ENCODE data around the gene DTNBP1. TPM values are rescaled to one million over a fixed set of nuclear protein-coding genes. Genes with fewer than 3 reads are reported as not detected.
A peak's percentile ranks its signal among the peaks of the same experiment; 100 is the strongest.

Gene DTNBP1
- total and polyA plus RNA-seq, 2 of the 13 experiments (the other 11 are each of a cell fraction or from before 2014, with no cell fraction given) = 6.6 to 19.1 TPM

GRCh38 chr6:15662326-15663129 lies at the start of gene DTNBP1 (continued):
- TF ChIP-seq ZNF142 (CRISPR knock-in tag; IDR thresholded peaks at IDR 0.05) (peak; percentile 61; the same call in 1 of the 2 replicates), NFKBIZ (CRISPR knock-in tag; IDR thresholded peaks at IDR 0.05) (no peak), ZBTB8A (CRISPR knock-in tag; IDR thresholded peaks at IDR 0.05; ENCODE audit: borderline replicate concordance, low read depth) (no peak; the same call in 1 of the 2 replicates), GZF1 (CRISPR knock-in tag; IDR thresholded peaks at IDR 0.05) (no peak), SRY (CRISPR knock-in tag; IDR thresholded peaks at IDR 0.05) (no peak), MAFG (CRISPR knock-in tag; IDR thresholded peaks at IDR 0.05) (peak; percentile 26; the same call in 1 of the 2 replicates), ZNF234 (CRISPR knock-in tag; conservative IDR thresholded peaks at IDR 0.05) (no peak; the same call in 1 of the 2 replicates), SP1 (IDR thresholded peaks at IDR 0.05) (no peak), SP1 (CRISPR knock-in tag; IDR thresholded peaks at IDR 0.05) (peak; percentile 19; the same call in 1 of the 2 replicates), ZNF670 (CRISPR knock-in tag; IDR thresholded peaks at IDR 0.05; ENCODE audit: borderline replicate concordance) (peak; percentile 90), ZNF34 (CRISPR knock-in tag; IDR thresholded peaks at IDR 0.05; ENCODE audit: borderline replicate concordance) (peak; percentile 75; the same call in 1 of the 2 replicates), ZBTB7A (CRISPR knock-in tag; IDR thresholded peaks at IDR 0.05) (peak; percentile 62), ZNF30 (CRISPR knock-in tag; IDR thresholded peaks at IDR 0.05) (peak; percentile 79; the same call in 1 of the 2 replicates), SETDB1 (CRISPR knock-in tag; IDR thresholded peaks at IDR 0.05; ENCODE audit: borderline replicate concordance) (no peak)
- TF ChIP-seq, protein P1, sequence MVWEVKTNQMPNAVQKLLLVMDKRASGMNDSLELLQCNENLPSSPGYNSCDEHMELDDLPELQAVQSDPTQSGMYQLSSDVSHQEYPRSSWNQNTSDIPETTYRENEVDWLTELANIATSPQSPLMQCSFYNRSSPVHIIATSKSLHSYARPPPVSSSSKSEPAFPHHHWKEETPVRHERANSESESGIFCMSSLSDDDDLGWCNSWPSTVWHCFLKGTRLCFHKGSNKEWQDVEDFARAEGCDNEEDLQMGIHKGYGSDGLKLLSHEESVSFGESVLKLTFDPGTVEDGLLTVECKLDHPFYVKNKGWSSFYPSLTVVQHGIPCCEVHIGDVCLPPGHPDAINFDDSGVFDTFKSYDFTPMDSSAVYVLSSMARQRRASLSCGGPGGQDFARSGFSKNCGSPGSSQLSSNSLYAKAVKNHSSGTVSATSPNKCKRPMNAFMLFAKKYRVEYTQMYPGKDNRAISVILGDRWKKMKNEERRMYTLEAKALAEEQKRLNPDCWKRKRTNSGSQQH (CRISPR knock-in tag; IDR thresholded peaks at IDR 0.05; ENCODE audit: low read depth) = no peak
- TF ChIP-seq, protein P2, sequence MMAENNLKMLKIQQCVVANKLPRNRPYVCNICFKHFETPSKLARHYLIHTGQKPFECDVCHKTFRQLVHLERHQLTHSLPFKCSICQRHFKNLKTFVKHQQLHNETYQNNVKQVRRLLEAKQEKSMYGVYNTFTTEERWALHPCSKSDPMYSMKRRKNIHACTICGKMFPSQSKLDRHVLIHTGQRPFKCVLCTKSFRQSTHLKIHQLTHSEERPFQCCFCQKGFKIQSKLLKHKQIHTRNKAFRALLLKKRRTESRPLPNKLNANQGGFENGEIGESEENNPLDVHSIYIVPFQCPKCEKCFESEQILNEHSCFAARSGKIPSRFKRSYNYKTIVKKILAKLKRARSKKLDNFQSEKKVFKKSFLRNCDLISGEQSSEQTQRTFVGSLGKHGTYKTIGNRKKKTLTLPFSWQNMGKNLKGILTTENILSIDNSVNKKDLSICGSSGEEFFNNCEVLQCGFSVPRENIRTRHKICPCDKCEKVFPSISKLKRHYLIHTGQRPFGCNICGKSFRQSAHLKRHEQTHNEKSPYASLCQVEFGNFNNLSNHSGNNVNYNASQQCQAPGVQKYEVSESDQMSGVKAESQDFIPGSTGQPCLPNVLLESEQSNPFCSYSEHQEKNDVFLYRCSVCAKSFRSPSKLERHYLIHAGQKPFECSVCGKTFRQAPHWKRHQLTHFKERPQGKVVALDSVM (CRISPR knock-in tag; IDR thresholded peaks at IDR 0.05) = peak; percentile 47; the same call in 1 of the 2 replicates
- TF ChIP-seq, protein P3, sequence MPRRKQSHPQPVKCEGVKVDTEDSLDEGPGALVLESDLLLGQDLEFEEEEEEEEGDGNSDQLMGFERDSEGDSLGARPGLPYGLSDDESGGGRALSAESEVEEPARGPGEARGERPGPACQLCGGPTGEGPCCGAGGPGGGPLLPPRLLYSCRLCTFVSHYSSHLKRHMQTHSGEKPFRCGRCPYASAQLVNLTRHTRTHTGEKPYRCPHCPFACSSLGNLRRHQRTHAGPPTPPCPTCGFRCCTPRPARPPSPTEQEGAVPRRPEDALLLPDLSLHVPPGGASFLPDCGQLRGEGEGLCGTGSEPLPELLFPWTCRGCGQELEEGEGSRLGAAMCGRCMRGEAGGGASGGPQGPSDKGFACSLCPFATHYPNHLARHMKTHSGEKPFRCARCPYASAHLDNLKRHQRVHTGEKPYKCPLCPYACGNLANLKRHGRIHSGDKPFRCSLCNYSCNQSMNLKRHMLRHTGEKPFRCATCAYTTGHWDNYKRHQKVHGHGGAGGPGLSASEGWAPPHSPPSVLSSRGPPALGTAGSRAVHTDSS (CRISPR knock-in tag; conservative IDR thresholded peaks at IDR 0.05) = no peak
- TF ChIP-seq, protein P4, sequence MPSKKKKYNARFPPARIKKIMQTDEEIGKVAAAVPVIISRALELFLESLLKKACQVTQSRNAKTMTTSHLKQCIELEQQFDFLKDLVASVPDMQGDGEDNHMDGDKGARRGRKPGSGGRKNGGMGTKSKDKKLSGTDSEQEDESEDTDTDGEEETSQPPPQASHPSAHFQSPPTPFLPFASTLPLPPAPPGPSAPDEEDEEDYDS (CRISPR knock-in tag; IDR thresholded peaks at IDR 0.05) = 0 out of 2 replicates have a peak, but pooled peaks have one; percentile 1

Data from HepG2 (cell line).